AG04450 (cell line): ENCODE results near the gene KCNMA1. TPM values are rescaled to one million over a fixed set of nuclear protein-coding genes. Genes with fewer than 3 reads are reported as not detected.

Experiments
- CTCF ChIA-PET: fragments of 300-600, 350-600 bp; formaldehyde crosslinking; extraction: SDS; loops from one replicate; lab custom pipeline; 2022; ENCODE audit warnings: antibody characterized with exemption, inconsistent platforms; lab: Charles Lee
- POLR2A ChIA-PET: fragments of 350-600 bp; formaldehyde crosslinking; extraction: SDS; loops from one replicate; lab custom pipeline; 2021; ENCODE audit warnings: antibody characterized with exemption, inconsistent platforms; lab: Yijun Ruan, JAX
- DNase-seq: peaks from one replicate; pipeline ENCODE4 v3.0.0-alpha.2; 2011; ENCODE audit warnings: low read depth, low spot score
- H3K27ac ChIP-seq: one replicate; pipeline ENCODE4 v1.5.1; 2012; ENCODE audit warnings: low read depth, low read length, control low read depth
- H3K27me3 ChIP-seq: one replicate; pipeline ENCODE4 v1.6.0; 2012; ENCODE audit warnings: low read length; ENCODE audit not compliant: control insufficient read depth, insufficient read depth
- H3K4me3 ChIP-seq: 2 replicates; pipeline ENCODE4 v1.5.1; 2011; ENCODE audit warnings: mild to moderate bottlenecking, low read depth, low read length, control low read depth
- H3K9me3 ChIP-seq: 2 replicates; pipeline ENCODE4 v1.5.1; 2012; ENCODE audit warnings: low read length; ENCODE audit not compliant: control insufficient read depth, insufficient read depth
- CTCF ChIP-seq: IDR thresholded peaks from 2 replicates; pipeline ENCODE4 v1.5.1; 2011; ENCODE audit warnings: low read depth, low read length, control low read depth, inconsistent platforms
- polyA plus RNA-seq: library from polyadenylated mRNA; depleted of rRNA; stranded (reverse); fragments of >200 nt; gene quantifications from 2 replicates; pipeline ENCODE4 v1.2.3, GENCODE V29; 2011

The KCNMA1 gene
- polyA plus RNA-seq, 1 experiment, result 58.8 TPM

- DNase-seq, result no peak
- ChIA-PET CTCF (no interaction called here), POLR2A (no interaction called here)
- Histone ChIP-seq H3K27ac (no peak overlapping the region), H3K27me3 (no peaks in the 10 kb centered on the region), H3K9me3 (no peaks in the 10 kb centered on the region), H3K4me3 (no peak overlapping the region)
- TF ChIP-seq CTCF, result no peak
Observed at GRCh38 chr10:76882245-76882644, 755.4 kb downstream of the KCNMA1 start.

DNA sequence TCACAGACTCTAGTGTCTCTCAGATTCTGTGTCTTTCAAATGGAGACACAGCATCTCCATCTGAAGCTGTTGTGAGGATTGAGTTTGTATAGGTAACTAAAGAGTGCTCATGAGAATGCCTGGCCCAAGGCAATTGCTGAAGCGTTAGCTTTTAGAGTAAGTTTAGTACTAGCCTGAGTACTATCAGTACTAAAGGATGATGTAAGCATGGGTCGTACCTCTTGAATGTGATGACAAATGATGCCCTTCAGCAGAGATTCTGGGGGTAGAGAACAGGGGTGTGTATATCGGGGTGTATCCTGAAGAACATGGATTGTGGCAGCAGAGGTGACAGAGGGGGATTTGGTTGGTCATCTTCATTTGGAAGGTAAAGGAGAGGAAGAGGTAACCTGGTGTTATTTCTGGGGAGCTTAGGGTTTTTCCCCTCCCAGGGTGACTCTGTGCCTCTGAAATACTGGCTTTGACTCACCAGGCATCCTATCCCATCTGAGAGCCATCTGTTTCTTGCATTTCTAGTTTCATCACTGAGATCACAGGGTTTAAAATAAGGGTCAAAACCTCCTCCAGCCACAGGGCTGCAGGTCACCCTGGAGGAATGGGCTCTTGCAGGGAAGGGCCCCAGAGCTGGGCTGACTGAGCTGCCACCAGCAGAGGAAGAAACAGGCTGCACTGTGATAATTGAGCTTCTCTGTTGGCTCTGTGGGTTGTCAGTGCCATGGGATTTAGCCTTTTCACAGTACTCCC lies 756.0 kb downstream of the KCNMA1 start:
- CTCF ChIA-PET, result interaction anchor here (1.1 kb wide), 1 partner anchor 104 kb away, joined by 3 read pairs; no protein-coding TSS in a partner anchor
- peak; percentile 6 for DNase-seq

DNA sequence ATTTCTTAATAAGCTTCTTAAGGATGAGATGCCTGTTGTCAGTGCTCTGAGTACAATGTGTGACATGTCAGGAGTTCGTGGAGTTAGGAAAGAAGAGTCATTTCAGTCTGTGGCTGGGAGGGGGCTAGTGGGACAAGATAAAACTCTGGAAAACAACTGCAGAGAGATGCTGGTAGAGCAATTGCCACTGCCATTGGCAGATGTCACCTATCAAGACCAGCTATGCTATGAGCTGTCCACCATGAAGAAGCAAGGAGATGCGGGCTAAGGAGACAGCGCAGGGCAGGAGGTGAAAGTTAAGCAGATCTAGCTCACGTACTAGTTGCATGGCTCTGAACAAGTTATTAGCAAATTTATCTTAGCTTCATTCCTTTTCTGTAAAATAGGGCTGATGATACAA lies 756.7 kb downstream of the KCNMA1 start:
- Histone ChIP-seq H3K4me3 (no peak overlapping the region), H3K9me3 (no peaks in the 10 kb centered on the region), H3K27ac (no peak overlapping the region), H3K27me3 (no peaks in the 10 kb centered on the region)
- DNase-seq, result no peak
- no peak for TF ChIP-seq CTCF
- POLR2A ChIA-PET, result no interaction called here
- CTCF ChIA-PET, result interaction anchor here (0.6 to 1.1 kb wide), 2 partner anchors 104 to 868 kb away, joined by 3 read pairs; no protein-coding TSS in a partner anchor

More for the DNA sequence above, 756.0 kb downstream of the KCNMA1 start:
- no peak for TF ChIP-seq CTCF
- H3K27ac ChIP-seq, result no peak overlapping the region
- H3K9me3 ChIP-seq, result no peaks in the 10 kb centered on the region
- POLR2A ChIA-PET, result no interaction called here
- H3K27me3 ChIP-seq, result no peaks in the 10 kb centered on the region
- H3K4me3 ChIP-seq, result no peak overlapping the region

- Histone ChIP-seq H3K4me3 (no peak overlapping the region), H3K27me3 (no peaks in the 10 kb centered on the region), H3K9me3 (no peaks in the 10 kb centered on the region), H3K27ac (no peak overlapping the region)
- DNase-seq, result no peak
- ChIA-PET CTCF (interaction anchor here (0.6 to 1.1 kb wide), 2 partner anchors 11 to 36 kb away, joined by 4 read pairs; no protein-coding TSS in a partner anchor), POLR2A (no interaction called here)
- no peak for TF ChIP-seq CTCF
Observed at GRCh38 chr10:76879116-76879913, 758.3 kb downstream of the KCNMA1 start.

DNA sequence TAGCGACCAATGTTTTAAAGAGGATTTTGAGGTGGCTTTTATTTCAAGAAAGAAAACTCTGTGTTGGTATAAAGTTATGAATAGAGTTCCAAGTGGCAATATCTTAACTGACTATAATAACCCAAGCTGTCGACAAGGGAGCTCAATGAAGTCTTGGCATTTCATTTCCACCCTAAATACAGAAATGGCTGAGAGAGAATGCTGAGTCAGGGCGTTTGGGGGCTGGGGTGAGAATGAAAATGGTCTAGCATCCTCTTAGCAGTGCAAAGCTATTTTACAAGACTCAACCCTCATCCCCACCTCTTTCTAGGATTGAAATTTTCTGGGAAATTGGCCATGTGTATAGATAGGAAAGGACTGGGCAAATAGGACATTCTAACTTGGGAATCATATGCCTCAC lies 759.1 kb downstream of the KCNMA1 start:
- no peak overlapping the region for H3K4me3 ChIP-seq
- no peak for TF ChIP-seq CTCF
- ChIA-PET POLR2A (no interaction called here), CTCF (no interaction called here)
- DNase-seq, result no peak
- H3K9me3 ChIP-seq, result no peaks in the 10 kb centered on the region
- H3K27ac ChIP-seq, result no peak overlapping the region
- H3K27me3 ChIP-seq, result no peaks in the 10 kb centered on the region
